Effector memory CD8-positive, alpha-beta T cell (primary cell): ENCODE results near the gene OR5AL1.
"Not testable (repeated sequence)": the region's sequence is repeated elsewhere in the genome, so short reads cannot be mapped to it uniquely, and the experiment has no call there.

ENCODE experiments used
- ATAC-seq: fragments of 150-1000 bp; cut with Tn5 transposase; replicated peaks from 2 replicates; pipeline ENCODE4 v1.10.0; 2021; ENCODE audit warnings: mild to moderate bottlenecking, moderate library complexity
- DNase-seq, 3 experiments: peaks; one replicate each; pipeline ENCODE4 v3.0.0; 2021
- H3K27ac Mint-ChIP-seq, 2 donors: one replicate each; pipeline ENCODE4 v1.8.0; 2022; ENCODE audit warnings: mild to moderate bottlenecking in 2 of 2, mixed read lengths in 2 of 2, moderate library complexity in 2 of 2
- H3K27me3 Mint-ChIP-seq, 2 donors: one replicate each; pipeline ENCODE4 v1.8.0; 2022; ENCODE audit warnings: mixed read lengths in 2 of 2
- H3K36me3 Mint-ChIP-seq: one replicate; pipeline ENCODE4 v1.8.0; 2022; ENCODE audit warnings: mild to moderate bottlenecking, moderate library complexity, mixed read lengths; ENCODE audit not compliant: insufficient read depth
- H3K4me1 Mint-ChIP-seq, 2 donors: one replicate each; pipeline ENCODE4 v1.8.0; 2022; ENCODE audit warnings: low read depth in 2 of 2, mixed read lengths in 2 of 2
- H3K4me3 Mint-ChIP-seq, 2 donors: one replicate each; pipeline ENCODE4 v1.8.0; 2022; ENCODE audit warnings: mild to moderate bottlenecking in 2 of 2, mixed read lengths in 2 of 2, moderate library complexity in 2 of 2
- H3K9me3 Mint-ChIP-seq, 2 donors: one replicate each; pipeline ENCODE4 v1.8.0; 2022; ENCODE audit warnings: mixed read lengths in 2 of 2
- total RNA-seq, 9 experiments: gene quantifications; one replicate each; lab custom pipeline; 2026; lab: John Stamatoyannopoulos, UW

The OR5AL1 gene
- total RNA-seq: 0 reads per million in 9 experiments

GRCh38 chr11:56412396-56412795 is at the start of gene OR5AL1:
TSS of gene OR5AL1 (plus strand) at chr11:56412696.
- H3K36me3 Mint-ChIP-seq: no peaks in the 10 kb centered on the region
- H3K27ac Mint-ChIP-seq: no peak within 1 kb of the TSS
- no peak within 1 kb of the TSS for H3K4me3 Mint-ChIP-seq
- ATAC-seq (no peak), DNase-seq (no peak)
- peaks cover 3 to 21% of the 10 kb centered on the region in 2 donors for H3K9me3 Mint-ChIP-seq
- H3K27me3 Mint-ChIP-seq: no peaks in the 10 kb centered on the region
- no peaks in the 10 kb centered on the region for H3K4me1 Mint-ChIP-seq

DNA sequence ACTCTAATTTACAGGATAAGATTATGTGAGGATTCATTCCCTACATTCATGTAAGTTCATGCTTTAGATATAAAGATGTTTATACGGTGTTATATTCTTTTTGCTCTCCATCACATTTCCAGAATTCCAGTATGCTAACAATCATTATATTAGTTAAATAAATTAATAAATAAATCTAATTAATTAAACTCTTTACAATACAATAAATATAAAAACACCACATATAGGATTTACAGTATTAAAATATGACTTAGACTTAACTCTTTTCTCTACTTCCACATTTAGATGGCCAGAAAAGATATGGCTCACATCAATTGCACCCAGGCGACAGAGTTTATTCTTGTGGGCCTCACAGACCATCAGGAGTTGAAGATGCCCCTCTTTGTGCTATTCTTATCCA is 37.2 kb upstream of the OR5AL1 start, which contains the start of gene OR8U1:
TSS of gene OR8U1 (plus strand) at position 301 of the 400 bp plus-strand sequence. CDS start at position 301, 0 bp downstream.
- DNase-seq (no peak), ATAC-seq (no peak)
- Mint-ChIP-seq H3K4me3 (no peak within 1 kb of the TSS), H3K36me3 (no peaks in the 10 kb centered on the region), H3K9me3 (peaks cover 10 to 11% of the 10 kb centered on the region in 2 donors), H3K4me1 (no peaks in the 10 kb centered on the region), H3K27ac (no peak within 1 kb of the TSS), H3K27me3 (no peaks in the 10 kb centered on the region)

- H3K27ac Mint-ChIP-seq: no peak overlapping the region
- no peak overlapping the region for H3K4me3 Mint-ChIP-seq
- no peak for ATAC-seq
Measured at GRCh38 chr11:56380120-56380519, 32.4 kb upstream of the OR5AL1 start.

DNA sequence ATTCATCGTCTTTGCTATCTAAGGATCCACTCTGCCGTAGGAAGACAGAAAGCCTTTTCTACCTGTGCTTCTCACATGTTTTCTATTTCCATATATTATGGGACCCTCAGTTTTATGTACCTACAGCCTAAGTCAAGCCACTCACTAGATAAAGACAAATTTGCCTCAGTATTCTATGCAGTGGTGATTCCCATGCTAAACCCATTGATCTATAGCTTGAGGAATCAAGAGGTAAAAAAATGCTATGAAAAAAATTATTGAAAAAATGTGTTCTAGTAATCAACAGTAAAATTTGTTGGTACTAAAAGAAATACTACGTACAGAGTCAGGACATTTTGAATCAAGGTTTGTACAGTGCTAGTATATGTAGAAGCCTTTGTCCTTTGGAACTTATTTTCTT is 18.1 kb upstream of the OR5AL1 start:
- DNase-seq (no peak), ATAC-seq (no peak)
- no peaks in the 10 kb centered on the region for H3K27me3 Mint-ChIP-seq
- H3K4me3 Mint-ChIP-seq: no peak overlapping the region
- no peak overlapping the region for H3K27ac Mint-ChIP-seq
- no peaks in the 10 kb centered on the region for H3K4me1 Mint-ChIP-seq
- H3K36me3 Mint-ChIP-seq: no peaks in the 10 kb centered on the region
- peaks cover 11 to 19% of the 10 kb centered on the region in 2 donors for H3K9me3 Mint-ChIP-seq

More at GRCh38 chr11:56380120-56380519, 32.4 kb upstream of the OR5AL1 start:
- Mint-ChIP-seq H3K9me3 (peaks cover 15 to 21% of the 10 kb centered on the region in 2 donors), H3K27me3 (no peaks in the 10 kb centered on the region), H3K4me1 (no peaks in the 10 kb centered on the region), H3K36me3 (no peaks in the 10 kb centered on the region)
- DNase-seq: no peak

DNA sequence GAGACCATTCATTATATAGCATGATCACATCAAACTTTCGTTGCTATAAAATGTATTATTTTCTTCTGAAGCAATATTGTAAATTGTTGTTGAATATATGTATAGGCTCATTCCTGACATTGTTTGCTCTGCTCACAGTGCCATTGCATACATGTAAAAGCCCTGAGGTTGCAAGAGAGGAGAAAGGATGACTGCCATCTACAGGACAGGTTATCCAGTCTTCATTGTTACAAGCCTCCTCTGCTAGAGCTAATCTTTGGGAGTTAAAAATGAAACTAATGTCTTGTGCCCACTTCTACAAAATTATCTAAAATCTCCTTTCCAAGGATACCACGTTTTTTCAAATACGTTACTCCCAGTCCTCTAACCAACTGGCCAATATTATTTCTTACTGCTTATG is 16.4 kb upstream of the OR5AL1 start:
- no peaks in the 10 kb centered on the region for H3K36me3 Mint-ChIP-seq
- no peak overlapping the region for H3K4me3 Mint-ChIP-seq
- no peak overlapping the region for H3K27ac Mint-ChIP-seq
- H3K27me3 Mint-ChIP-seq: no peaks in the 10 kb centered on the region
- ATAC-seq: no peak
- no peaks in the 10 kb centered on the region for H3K4me1 Mint-ChIP-seq
- DNase-seq: no peak
- peaks cover 7 to 19% of the 10 kb centered on the region in 2 donors for H3K9me3 Mint-ChIP-seq

DNA sequence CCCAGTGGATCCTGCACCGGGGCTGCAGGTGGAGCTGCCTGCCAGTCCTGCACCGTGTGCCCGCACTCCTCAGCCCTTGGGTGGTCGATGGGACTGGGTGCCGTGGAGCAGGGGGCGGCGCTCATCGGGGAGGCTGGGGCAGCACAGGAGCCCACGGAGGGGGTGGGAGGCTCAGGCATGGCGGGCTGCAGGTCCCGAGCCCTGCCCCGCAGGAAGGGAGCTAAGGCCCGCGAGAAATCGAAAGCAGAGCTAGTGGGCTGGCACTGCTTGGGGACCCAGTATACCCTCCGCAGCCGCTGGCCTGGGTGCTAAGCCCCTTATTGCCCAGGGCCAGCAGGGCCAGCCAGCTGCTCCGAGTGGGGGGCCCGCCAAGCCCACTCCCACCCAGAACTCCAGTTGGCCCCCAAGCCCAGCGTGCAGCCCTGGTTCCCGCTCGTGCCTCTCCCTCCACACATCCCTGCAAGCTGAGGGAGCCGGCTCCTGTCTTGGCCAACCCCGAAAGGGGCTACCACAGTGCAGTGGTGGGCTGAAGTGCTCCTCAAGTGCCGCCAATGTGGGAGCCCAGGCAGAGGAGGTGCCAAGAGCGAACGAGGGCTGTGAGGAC is 10.5 kb upstream of the OR5AL1 start:
- H3K27me3 Mint-ChIP-seq: not testable (repeated sequence)

GRCh38 chr11:56404393-56404792 is 8.1 kb upstream of the OR5AL1 start:
- Mint-ChIP-seq H3K4me1 (no peaks in the 10 kb centered on the region), H3K4me3 (no peak overlapping the region), H3K9me3 (peaks cover 9 to 31% of the 10 kb centered on the region in 2 donors), H3K27me3 (no peaks in the 10 kb centered on the region), H3K36me3 (no peaks in the 10 kb centered on the region), H3K27ac (no peak overlapping the region)
- ATAC-seq (no peak), DNase-seq (no peak)

More for the DNA sequence above, 10.5 kb upstream of the OR5AL1 start:
- not testable (repeated sequence) for ATAC-seq, H3K4me3 Mint-ChIP-seq, DNase-seq, H3K27ac Mint-ChIP-seq, H3K36me3 Mint-ChIP-seq, H3K4me1 Mint-ChIP-seq
- peaks cover 9 to 16% of the 10 kb centered on the region in 2 donors for H3K9me3 Mint-ChIP-seq

DNA sequence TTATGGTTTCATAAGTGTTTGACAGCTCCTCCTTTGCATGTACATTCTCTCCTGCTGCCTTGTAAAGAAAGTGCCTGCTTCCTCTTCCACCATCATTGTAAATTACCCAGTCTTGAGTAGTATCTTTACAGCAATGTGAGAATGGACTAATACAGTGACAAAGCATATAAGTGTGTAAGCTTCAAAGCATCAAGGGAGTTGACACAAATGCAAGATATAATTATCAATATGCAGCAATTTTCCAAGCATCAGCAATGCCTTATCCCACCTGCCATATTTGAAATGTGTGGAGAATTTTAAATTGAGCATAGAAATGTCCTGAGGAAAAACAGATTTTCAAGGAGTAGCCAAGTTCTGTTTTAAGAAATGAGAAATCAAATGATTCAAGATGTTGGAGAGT is 1.7 kb upstream of the OR5AL1 start:
- Mint-ChIP-seq H3K36me3 (no peaks in the 10 kb centered on the region), H3K27ac (no peak overlapping the region), H3K9me3 (peaks cover 9 to 30% of the 10 kb centered on the region in 2 donors), H3K4me3 (no peak overlapping the region), H3K27me3 (no peaks in the 10 kb centered on the region), H3K4me1 (no peaks in the 10 kb centered on the region)
- DNase-seq (no peak), ATAC-seq (no peak)

DNA sequence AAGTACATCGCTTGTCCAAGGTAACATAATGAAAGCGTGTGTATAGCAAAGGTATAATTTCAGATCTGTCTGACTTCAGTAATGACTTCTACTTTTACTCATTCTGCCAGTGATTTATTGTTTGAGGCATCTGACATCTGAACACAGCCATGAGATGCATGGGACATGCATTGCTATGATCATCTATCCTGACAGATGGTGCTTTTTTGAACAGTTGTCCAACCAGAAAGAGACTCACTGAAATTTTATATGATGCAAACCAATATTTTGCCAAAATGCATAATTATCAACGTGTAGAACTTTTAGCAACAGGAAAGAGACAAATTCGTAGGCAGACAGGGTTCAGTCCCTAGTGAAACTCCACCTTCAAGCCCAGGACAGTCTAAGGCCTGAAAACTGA is 41.0 kb downstream of the OR5AL1 start:
- Mint-ChIP-seq H3K27ac (no peak overlapping the region), H3K4me1 (no peaks in the 10 kb centered on the region), H3K9me3 (peaks cover 6 to 9% of the 10 kb centered on the region in 2 donors), H3K27me3 (no peaks in the 10 kb centered on the region), H3K36me3 (no peaks in the 10 kb centered on the region), H3K4me3 (no peak overlapping the region)
- no peak for DNase-seq
- ATAC-seq: no peak

DNA sequence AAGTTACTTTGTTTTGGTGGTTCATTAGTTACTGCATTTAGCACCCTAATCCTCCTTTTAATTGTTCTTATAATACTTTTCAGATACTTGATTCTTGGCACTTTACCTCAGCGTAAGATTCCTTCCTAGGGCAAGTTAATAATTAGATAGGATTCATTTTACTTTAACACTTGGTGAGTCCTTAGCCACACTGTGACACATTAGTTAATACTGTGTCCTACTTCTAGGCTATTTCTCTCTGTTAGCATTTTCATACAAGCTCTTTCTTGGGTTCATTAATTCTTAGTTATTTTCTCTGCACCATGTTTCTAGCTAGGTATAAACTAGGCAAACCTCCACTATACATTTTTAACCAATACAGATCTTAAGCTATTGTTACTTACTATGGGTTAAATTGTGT is 44.6 kb downstream of the OR5AL1 start:
- no peaks in the 10 kb centered on the region for H3K4me1 Mint-ChIP-seq
- no peaks in the 10 kb centered on the region for H3K36me3 Mint-ChIP-seq
- no peak for ATAC-seq
- no peak overlapping the region for H3K4me3 Mint-ChIP-seq
- H3K27me3 Mint-ChIP-seq: no peaks in the 10 kb centered on the region
- H3K27ac Mint-ChIP-seq: no peak overlapping the region
- peaks cover 3 to 7% of the 10 kb centered on the region in 2 donors for H3K9me3 Mint-ChIP-seq
- DNase-seq: no peak
